GM21526 (cell line): Measurements from ENCODE around the gene BORCS6.
"Not testable (repeated sequence)": the region's sequence is repeated elsewhere in the genome, so short reads cannot be mapped to it uniquely, and the experiment has no call there.

Experiments used
- ATAC-seq: cut with Tn5 transposase; IDR thresholded peaks from one replicate; pipeline ENCODE4 v1.9.1; 2021; ENCODE audit warnings: moderate library complexity; ENCODE audit not compliant: unreplicated experiment, low FRiP score

The BORCS6 gene

DNA sequence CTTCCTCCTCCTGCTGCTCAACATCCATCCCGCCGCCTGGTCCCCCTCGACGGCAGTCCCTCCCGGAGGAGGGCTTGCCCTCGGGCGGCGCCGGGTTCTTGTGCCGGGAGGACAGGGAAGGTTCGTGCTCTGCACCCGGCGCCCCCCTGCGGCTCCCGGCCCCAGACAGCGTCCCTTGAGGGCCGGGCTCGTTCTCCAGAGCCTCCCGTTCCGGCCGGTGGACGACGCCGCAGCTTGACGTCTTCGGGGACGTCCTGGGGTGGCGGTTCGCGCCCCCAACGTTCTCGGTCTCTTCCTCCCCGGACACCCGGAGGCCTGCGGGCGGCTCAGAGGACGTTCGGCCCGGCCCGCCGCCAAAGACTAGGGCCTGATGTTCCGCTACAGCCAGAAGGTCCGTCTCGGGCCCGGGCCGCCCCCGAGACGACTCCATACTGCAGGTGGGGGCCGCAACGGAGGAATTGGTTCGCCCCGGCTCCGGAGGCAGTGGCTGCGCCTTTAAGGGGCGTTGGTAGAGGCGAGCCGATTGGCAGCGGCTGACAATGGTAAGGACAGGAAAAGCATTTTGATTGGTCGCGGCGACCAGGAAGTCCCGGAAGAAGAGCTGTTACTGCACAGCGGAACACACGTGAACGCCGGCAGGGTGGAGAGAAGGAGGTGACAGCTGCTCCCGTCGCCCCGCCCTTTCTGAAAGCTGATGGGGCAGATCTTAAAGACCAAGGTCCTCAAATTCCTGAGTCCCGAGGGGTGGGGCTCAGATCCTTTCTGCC, at the start of gene BORCS6:
TSS of gene BORCS6 (minus strand) at position 470 of the 767 bp plus-strand sequence. CDS start at position 430, 40 bp downstream.
- peak; percentile 32 for ATAC-seq

DNA sequence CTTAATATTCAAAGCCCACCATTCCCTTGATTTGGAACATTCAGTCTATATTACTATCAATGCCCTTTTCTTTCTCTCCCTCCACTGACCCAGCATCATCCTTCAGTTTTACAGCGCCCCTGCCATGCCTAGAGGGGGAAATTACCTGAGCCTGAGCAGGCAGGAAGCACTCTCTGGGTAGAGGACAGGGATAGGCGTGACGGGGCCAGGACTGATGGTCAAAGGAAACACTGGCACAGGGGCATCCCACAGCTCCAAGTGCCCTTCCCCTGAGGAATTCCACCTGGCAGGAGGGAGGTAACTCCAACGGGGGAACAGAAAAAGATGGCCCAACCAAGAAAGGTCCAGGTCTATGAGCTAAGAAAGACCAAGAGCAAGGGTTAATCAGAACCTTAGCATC, 47.9 kb upstream of the BORCS6 start:
- ATAC-seq, result no peak

DNA sequence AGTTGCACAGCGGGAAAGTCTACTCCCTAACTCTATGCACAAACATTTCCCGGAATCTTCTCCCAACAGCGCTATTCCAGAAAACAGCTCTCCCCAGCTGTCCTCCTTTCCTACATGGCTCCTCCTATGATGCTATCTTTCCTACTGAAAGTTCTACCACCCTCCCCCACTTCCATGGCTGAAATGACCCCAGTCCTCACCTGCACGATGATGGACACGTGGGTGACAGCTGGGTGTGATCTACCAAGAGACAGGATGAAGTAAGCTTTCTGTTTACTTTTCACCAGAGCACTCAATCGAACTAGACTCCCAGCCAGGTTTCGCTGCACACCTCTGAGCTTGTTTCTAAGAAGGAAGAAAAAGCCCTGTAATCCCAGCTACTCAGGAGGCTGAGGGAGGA, 47.2 kb upstream of the BORCS6 start:
- no peak for ATAC-seq

DNA sequence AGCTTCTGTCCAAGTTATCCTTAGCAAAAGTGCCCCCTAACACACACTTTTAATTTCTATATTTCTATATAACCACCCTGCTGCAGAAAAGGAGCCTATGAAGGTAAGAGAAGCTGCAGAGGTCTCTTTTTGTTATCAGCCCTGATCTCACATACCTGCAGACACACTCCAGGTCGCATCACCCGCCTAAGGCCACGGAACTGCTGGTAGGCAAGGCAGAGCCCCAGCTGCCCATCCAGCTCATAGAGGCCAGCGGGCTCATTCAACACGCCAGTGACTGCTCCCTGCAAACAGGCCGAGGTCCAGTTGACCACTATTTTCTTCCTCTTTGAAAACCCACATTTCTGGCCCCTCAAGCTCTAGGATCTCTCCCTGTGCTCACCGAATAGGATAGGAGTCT, 45.7 kb upstream of the BORCS6 start:
- no peak for ATAC-seq

DNA sequence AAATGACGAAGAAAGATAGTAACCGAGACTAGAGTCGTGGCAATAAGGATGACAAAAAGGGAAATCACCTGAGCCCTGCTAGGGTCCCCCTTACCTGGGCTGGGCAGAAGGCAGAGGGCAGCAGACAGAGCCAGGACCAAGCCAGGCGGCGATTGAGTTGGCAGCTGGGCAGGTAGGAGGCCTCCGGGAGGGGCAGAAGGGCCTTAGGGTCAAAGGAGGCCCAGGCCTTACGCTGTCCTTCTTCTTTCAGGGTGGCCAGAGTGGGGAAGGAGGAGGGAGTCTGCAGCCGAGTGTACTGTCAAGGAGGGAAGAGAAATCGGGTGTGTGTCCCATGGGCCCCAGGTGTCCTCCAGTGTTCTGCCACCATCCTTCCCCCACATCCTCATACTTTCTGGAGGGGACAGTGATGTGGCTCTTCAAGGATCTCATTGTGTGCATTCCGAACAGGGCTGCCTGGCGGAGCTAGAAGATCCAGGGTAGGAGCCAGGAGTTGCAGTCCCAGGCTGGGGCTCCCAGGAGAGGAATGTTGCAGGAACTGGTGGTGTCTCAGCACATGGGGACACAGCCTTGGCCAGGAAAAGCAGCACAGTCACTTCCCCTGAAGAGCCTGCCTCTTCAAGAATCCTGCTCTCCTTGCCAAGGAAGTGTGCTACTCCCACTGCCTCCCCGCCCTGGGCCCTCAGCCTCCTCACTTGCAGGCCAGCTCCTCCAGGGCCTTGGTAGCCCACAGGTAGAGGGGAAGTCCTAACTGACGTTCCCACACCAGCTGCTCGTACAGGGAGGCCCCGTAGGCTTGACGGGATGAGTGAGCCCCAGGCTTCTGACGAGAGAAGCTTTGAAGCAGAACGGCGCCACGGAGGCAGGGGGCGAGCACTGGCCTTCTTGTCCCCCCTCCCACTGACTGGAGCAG, 44.6 kb upstream of the BORCS6 start:
- no peak for ATAC-seq

DNA sequence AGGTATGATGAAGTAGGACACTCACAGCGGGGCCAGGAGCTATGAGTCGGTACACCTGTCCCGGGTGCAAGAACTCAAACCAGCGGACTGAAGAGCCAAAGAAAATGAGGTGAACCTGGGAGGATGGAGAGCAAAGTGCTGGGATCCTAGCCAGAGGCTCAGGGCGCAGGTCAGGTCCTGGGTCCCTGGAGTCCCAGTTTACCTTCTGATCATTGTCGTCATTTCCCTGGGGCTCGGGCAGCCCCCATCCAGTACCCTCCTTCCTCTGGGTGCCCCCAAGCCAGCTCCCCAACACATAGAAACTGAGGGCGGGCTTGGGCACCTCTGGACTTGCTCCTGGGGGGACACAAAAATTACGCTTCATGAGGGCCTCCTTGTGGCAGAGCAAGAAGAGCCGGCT, 41.7 kb upstream of the BORCS6 start:
- ATAC-seq, result no peak

DNA sequence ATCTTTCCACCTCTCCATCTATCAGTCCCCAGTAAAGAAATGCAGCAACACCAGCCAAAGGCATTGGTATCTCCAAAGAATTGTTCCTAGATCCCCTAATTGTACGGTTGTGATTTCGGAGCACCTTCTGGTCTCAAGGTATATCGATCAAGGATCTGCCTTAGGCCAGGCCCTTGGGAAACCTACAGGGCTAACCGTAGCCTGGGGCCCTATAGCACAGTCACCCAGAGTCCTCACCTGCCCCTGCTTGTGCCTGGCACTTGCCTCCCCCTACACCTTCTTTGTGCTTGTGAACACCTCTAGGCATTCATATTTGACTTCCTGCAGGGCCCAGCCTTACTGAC, 37.2 kb upstream of the BORCS6 start:
- no peak for ATAC-seq

DNA sequence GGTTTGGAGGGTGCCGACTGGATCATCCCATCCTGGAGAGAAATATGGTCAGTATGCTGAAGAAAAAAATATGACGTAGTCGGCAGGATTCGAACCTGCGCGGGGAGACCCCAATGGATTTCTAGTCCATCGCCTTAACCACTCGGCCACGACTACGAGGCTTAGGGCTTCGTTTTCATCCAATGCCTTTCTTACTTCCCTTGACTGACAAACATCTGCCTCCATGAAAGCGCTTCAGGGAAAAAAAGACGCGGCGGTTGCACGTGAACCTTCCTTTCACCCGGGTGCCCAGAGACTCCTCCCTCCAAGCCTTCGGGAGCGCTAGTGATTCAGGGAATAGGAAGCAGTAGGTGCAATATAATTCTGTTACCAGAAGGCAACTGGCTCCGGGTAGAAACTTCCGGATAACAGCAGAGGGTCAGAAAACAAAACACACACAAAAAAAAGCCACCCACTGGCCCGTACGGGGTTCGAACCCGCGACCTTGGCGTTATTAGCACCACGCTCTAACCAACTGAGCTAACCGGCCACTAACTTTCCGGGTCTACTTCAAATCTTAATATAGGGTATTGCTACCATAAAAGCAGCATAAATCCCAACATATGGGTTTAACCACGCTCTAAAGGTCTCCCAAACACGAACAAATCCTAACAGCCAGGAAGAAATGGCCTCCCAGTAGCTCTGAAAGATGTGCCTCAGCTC, 36.7 kb upstream of the BORCS6 start:
- ATAC-seq, result no peak

DNA sequence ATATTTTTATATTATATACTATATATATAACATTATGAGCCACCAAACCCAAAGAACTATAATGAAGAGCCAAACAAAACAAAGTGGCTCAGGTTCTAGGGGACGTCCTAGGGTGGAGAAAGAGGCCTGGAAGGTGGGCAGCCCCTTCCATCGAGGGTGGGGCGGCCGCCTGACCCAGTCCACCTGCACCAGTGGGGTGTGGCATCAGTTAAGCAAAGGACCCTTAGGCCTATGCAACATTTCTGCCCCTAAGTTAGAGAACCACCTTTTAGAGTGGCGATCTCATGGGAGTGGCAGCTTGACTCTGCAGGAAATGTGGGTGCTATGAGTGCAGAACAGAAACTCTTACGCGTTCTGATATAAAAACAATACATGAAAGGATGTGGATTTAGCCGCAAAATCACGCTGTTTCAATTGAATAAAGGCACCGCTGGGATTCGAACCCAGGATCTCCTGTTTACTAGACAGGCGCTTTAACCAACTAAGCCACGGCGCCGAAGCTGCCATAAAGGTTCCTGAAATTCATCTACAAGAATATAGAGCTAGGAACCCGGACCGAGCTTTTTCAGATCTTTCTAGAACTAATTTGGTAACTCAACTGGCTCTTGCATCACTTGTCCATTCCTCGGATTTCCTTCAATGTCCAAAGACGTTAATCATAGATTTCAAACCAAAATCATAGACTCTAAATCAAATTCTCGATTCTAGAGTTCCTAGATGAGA, 36.0 kb upstream of the BORCS6 start:
- ATAC-seq, result no peak

DNA sequence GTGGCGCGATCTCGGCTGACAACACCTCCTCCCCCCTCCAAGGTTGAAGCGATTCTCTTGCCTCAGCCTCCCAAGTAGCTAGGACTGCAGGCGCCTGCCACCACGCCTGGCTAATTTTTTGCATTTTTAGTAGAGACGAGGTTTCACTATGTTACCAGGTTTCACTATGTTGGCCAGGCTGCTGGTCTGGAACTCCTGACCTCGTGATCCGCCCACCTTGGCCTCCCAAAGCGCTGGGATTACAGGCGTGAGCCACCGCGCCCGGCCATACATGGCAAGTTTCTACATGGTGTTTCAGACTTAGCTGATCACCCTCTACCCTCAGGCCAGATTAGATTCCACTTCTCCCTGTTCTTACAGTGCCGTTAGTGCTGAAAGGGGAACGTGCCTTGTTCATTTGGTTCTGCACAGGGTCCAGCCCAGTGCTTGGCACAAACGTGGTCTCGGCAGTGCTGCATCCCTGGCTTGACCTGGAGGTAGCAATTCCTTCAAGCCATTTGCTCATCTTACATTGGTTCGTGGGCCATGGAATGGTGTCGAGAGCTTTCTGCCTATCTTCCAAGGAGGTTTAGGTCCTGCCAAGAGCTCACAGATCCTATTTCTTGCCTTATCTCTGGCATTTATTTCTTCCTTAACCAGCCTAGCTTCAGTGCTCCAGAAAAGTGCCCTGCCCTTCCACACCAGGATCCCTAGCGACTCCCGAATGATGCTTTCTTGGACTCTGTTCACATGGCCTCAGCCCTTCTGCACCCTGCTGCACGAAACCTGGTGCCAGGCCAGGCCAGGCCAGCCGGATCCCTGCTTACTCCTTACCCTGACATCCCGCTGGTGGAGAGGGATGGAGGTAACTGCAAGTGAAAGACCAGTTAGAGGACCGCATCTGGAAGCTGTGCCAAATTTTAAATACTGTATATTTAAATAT, 35.2 kb upstream of the BORCS6 start:
- ATAC-seq, result no peak

DNA sequence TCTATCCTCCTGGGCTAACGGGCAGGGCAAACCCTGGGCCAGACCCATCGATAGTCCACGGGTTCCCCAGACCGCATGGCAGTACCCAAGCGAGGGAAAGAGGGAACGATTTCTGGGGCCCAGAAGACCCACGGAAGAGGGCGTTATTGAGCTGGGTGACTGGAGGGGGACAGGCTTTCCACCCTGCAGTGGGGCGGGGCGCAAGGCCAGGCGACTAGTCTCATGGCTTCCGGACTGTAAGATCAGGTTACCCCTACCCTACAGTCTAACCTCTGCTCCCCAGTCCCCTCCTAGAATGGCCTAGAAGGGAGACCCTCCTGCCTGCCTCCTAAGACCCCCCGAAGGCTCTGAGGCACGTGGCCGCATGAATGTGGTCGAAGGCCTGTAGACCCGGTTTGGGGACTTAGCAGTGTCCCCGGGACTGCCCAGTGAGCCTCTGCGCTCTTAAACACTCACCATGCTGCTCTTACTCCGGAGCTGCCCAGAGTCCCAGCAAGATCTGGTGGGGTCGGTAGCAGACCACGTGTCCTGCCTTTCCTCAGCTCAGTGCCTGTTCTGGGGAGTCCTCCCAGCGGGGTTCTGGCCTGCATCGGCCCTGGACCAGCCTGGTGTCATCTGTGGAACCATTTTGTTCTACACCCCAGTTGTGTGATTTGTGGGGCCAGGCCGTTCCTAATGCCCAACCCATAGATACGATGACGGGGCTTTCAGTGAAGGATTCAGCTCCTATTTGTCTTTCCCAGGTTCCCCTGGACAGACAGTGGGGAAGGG, 33.6 kb upstream of the BORCS6 start:
- ATAC-seq, result no peak

DNA sequence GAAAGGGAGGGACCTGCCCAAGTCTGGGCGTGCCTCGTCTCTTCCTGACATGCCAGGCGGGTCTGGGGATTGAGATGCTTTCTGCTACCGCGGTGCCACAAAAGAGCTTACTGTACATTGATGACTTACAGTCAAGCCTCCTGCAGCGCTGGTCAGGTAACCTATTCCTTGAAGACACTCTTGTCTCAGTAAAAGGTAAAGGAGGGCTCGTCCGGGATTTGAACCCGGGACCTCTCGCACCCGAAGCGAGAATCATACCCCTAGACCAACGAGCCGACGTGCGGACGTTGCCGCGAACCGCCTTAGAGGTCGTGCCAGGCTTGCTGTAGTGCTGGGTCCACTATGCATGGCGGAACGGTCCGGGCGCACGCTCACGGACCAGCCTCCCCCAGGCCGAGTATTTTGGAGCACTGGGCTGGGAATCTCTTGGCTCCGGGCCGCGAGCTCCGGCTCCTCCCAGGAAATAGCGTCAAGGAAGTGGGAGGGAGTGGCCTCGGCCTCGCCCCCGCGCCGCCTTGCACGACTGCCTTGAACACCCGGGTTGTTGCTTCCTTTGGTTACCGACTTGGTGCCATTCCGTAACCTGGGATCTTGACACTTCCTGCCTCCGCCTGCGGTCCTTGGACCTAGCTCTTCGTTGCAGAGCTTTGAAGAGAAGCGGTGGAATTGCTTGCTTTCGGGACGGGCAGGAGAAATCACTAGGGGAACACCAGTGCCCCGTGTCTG, 32.8 kb upstream of the BORCS6 start:
- ATAC-seq, result peak; percentile 27

DNA sequence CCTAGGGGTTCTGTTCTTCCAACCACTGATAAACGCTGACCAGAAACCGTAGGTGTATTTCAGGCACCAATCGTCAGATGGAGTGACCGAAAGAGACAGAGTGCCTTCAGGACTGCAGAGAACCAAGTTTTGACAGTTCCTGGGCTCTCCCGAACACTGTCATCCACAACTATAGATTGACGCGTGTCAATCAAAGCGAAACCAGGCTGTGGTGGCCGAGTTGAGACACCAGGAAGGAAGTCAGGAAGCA, 32.3 kb upstream of the BORCS6 start:
- ATAC-seq, result peak; percentile 19

DNA sequence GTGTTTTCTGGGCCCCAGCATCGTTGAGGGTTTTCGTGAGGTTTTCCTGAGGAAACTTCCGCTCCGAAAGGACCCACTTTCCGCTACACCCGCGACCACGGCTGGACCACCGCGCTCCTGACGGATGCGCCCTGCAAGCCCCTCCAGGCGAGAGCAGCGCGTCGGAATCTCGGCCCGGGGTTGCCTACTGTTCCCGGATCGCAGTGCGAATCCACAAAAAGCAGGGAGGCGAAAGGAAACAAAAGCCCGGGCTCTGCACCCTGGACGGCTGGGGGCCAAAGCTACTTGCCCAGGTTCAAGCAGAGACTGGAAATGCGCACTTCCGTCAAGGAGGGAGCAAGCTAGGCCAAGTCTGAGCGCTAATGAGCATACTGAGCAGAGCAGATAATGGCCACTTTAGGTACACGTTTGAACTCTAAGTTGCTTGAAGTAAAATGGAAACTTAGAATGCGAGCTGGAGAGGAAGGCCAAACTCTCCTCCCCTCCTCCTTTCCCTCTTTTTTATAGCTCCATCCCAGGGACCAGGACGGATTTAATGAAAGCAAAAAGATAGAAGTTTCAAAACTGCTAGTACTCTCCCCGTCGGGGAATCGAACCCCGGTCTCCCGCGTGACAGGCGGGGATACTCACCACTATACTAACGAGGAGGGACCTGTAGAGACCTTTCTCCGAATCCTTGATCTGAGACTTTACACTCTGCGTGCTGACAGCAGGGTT, 31.8 kb upstream of the BORCS6 start:
- ATAC-seq, result peak; percentile 32

DNA sequence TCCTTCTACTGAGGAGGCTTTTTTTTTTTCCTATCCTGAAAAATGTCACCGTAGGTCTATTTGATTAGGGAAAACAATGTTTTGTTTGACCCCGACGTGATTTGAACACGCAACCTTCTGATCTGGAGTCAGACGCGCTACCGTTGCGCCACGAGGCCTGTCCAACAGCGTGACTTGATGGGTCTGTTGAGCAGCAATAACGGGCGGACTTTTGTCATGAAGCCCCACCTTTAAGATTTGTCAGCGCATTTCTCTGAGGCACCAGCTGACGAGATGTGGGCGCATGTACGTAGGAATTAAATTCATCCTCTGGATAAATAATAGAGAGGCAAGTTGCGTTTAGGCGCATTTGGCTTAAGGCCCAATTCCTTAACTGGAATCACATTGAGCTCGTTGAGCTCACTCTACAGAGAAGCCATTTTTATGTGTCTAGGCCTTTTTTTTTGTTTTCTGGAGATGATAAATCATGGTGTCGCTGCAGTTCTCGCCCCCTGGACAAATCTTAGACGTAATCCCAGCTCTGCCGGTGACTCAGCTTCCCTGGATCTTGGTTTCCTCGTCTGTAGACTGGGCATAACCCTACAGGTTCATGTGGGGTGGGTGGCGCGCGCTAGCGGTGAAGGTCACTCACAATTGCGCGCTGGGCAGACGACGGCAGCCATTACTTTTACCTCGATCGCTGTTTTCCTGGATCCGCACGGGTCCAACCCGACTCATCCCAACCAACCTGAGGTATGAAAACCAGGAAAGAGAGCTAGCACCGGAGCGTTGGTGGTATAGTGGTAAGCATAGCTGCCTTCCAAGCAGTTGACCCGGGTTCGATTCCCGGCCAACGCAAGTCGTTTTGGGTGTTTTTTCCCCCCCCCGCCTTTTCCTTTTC, 31.0 kb upstream of the BORCS6 start:
- no peak for ATAC-seq

DNA sequence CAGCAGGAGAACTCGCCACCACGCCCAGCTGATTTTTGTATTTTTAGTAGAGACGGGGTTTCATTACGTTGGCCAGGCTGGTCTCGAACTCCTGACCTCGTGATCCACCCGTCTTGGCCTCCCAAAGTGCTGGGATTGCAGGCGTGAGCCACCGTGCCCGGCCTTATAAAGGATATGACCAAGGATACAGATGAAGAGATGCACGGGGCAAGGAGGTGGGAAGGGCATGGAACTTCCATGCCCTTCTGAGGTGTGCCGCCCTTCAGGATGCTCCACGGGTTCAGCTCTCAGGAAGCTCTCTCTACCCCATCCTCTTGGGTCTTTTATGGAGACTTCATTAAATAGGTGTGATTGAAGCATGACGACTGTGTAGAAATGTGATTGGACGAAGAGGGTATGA, 24.0 kb upstream of the BORCS6 start:
- ATAC-seq, result not testable (repeated sequence)
